HCT116 (cell line): ENCODE data around the gene EIF2A. TPM values are rescaled to one million over a fixed set of nuclear protein-coding genes. Genes with fewer than 3 reads are reported as not detected.

Source experiments
- ATAC-seq: fragments of 200-7000 bp; cut with Tn5 transposase; 2 replicates; pipeline ENCODE4 v1.9.1; 2020; ENCODE audit warnings: mild to moderate bottlenecking, moderate library complexity
- BruUV-seq: library from RNA; stranded (reverse); fragments of 400-500 nt; replicated peaks from 2 replicates; lab custom pipeline; 2021; lab: Mats Ljungman, UMichigan
- CTCF ChIA-PET: fragments of 300-600 bp; sonication (Branson Sonifier 250); formaldehyde crosslinking; loops from one replicate; lab custom pipeline; 2021; ENCODE audit warnings: antibody characterized with exemption; lab: Charles Lee
- POLR2A ChIA-PET: fragments of 300-600, 350-600 bp; sonication (Branson Sonifier 250); formaldehyde crosslinking; loops from one replicate; lab custom pipeline; 2021; ENCODE audit warnings: antibody characterized with exemption; lab: Charles Lee
- RAD21 ChIA-PET, 2 experiments: fragments of 300-600 bp; sonication (Branson Sonifier 250); formaldehyde crosslinking; loops; one replicate each; lab custom pipeline; 2023; ENCODE audit warnings: low total read pairs in 2 of 2; ENCODE audit not compliant: uncharacterized antibody in 2 of 2, unreplicated experiment in 2 of 2, low non-redundant PET in 1 of 2; lab: Charles Lee
- DNase-seq: peaks from one replicate; pipeline ENCODE4 v3.0.0-alpha.2; 2010; ENCODE audit warnings: low read depth, low spot score
- H2AFZ ChIP-seq: fragments of 200-600 bp; shearing (Covaris generic), sonication (generic); 2 replicates; pipeline ENCODE4 v1.6.1; 2017; ENCODE audit warnings: low read depth, mixed run types, mixed read lengths, antibody characterized with exemption, low read length; ENCODE audit not compliant: poor library complexity, severe bottlenecking
- H3K27ac ChIP-seq: 2 replicates; pipeline ENCODE4 v1.5.1; 2012; ENCODE audit warnings: low read depth, low read length
- H3K27me3 ChIP-seq: fragments of 200-600 bp; sonication (generic); 2 replicates; pipeline ENCODE4 v1.6.1; 2016; ENCODE audit warnings: mixed run types, low read length, mixed read lengths; ENCODE audit not compliant: insufficient read depth
- H3K36me3 ChIP-seq, 2 experiments: fragments of 200-500 bp in 1 of 2; fragments of 200-600 bp in 1 of 2; sonication (Bioruptor generic) in 1 of 2; sonication (generic) in 1 of 2; 2 replicates each; pipeline versions ENCODE4 v1.5.1 to v1.6.1; 2014 to 2016; ENCODE audit warnings: low read length in 2 of 2, inconsistent platforms in 1 of 2, mixed read lengths in 1 of 2, mixed run types in 1 of 2; ENCODE audit not compliant: insufficient read depth in 2 of 2, control insufficient read depth in 1 of 2
- H3K4me1 ChIP-seq, 2 experiments: fragments of 200-600 bp in 1 of 2; sonication (generic) in 1 of 2; 2 replicates each; pipeline versions ENCODE4 v1.5.1 to v1.6.1; 2012 to 2017; ENCODE audit warnings: low read length in 2 of 2, inconsistent platforms in 1 of 2, mild to moderate bottlenecking in 1 of 2, mixed read lengths in 1 of 2, mixed run types in 1 of 2, moderate library complexity in 1 of 2; ENCODE audit not compliant: insufficient read depth in 2 of 2, control insufficient read depth in 1 of 2
- H3K4me2 ChIP-seq: fragments of 200-600 bp; sonication (generic); 2 replicates; pipeline ENCODE4 v1.6.1; 2017; ENCODE audit warnings: mixed run types, low read length, mixed read lengths
- H3K4me3 ChIP-seq, 2 experiments: fragments of 200-600 bp in 1 of 2; sonication (generic) in 1 of 2; replicated peaks in 1 of 2; 2 replicates each; pipeline ENCODE4 v1.5.1; 2011 to 2016; ENCODE audit warnings: low read length in 2 of 2, control low read depth in 1 of 2, low read depth in 1 of 2, mild to moderate bottlenecking in 1 of 2, mixed read lengths in 1 of 2, mixed run types in 1 of 2
- H3K79me2 ChIP-seq: fragments of 200-600 bp; sonication (generic); 2 replicates; pipeline ENCODE4 v1.6.1; 2017; ENCODE audit warnings: mild to moderate bottlenecking, mixed run types, low read length, moderate library complexity, mixed read lengths; ENCODE audit not compliant: insufficient read depth
- H3K9ac ChIP-seq: fragments of 200-600 bp; sonication (generic); 2 replicates; pipeline ENCODE4 v1.6.1; 2016; ENCODE audit warnings: low read length, mixed read lengths
- H3K9me2 ChIP-seq: fragments of 200-600 bp; sonication (generic), shearing (Covaris generic); 2 replicates; pipeline ENCODE4 v1.6.1; 2017; ENCODE audit warnings: mixed run types, mild to moderate bottlenecking, moderate library complexity; ENCODE audit not compliant: insufficient read depth
- H3K9me3 ChIP-seq, 2 experiments: fragments of 200-500 bp in 1 of 2; fragments of 200-600 bp in 1 of 2; sonication (Bioruptor generic) in 1 of 2; sonication (generic) in 1 of 2; 2 replicates each; pipeline ENCODE4 v1.6.1; 2014 to 2017; ENCODE audit warnings: low read length in 2 of 2, mixed read lengths in 2 of 2, inconsistent platforms in 1 of 2, low read depth in 1 of 2, mild to moderate bottlenecking in 1 of 2, mixed run types in 1 of 2, moderate library complexity in 1 of 2; ENCODE audit not compliant: control insufficient read depth in 1 of 2, insufficient read depth in 1 of 2
- H4K20me1 ChIP-seq: fragments of 200-600 bp; sonication (generic), shearing (Covaris generic); 2 replicates; pipeline ENCODE4 v1.6.1; 2017; ENCODE audit warnings: mixed run types, mild to moderate bottlenecking, moderate library complexity; ENCODE audit not compliant: insufficient read depth
- EGR1 ChIP-seq: IDR thresholded peaks from 2 replicates; pipeline ENCODE4 v1.6.1; 2012; ENCODE audit warnings: low read depth
- ELF1 ChIP-seq: IDR thresholded peaks from 2 replicates; pipeline ENCODE4 v1.6.1; 2012; ENCODE audit warnings: low read depth, borderline replicate concordance
- EZH2 ChIP-seq: fragments of 200-600 bp; sonication (generic); IDR thresholded peaks from 2 replicates; pipeline ENCODE4 v1.6.1; 2017; ENCODE audit warnings: antibody characterized with exemption, mixed run types
- JUND ChIP-seq: IDR thresholded peaks from 2 replicates; pipeline ENCODE4 v1.6.1; 2012
- POLR2A ChIP-seq: IDR thresholded peaks from 2 replicates; pipeline ENCODE4 v1.7.0; 2011; ENCODE audit warnings: borderline replicate concordance; ENCODE audit not compliant: insufficient read depth, insufficient read length; ENCODE audit errors: extremely low read depth
- POLR2AphosphoS5 ChIP-seq: IDR thresholded peaks from 2 replicates; pipeline ENCODE4 v1.6.1; 2011; ENCODE audit warnings: mild to moderate bottlenecking, low read depth, low read length, moderate library complexity
- RAD21 ChIP-seq: IDR thresholded peaks from 2 replicates; pipeline ENCODE4 v1.6.1; 2012; ENCODE audit warnings: low read depth, mild to moderate bottlenecking
- SIN3A ChIP-seq: IDR thresholded peaks from 2 replicates; pipeline ENCODE4 v1.6.1; 2012; ENCODE audit warnings: low read depth
- SP1 ChIP-seq: IDR thresholded peaks from 2 replicates; pipeline ENCODE4 v1.6.1; 2012; ENCODE audit warnings: low read depth
- TCF7L2 ChIP-seq: IDR thresholded peaks from 2 replicates; pipeline ENCODE4 v1.7.0; 2011; ENCODE audit warnings: borderline replicate concordance, inconsistent platforms; ENCODE audit not compliant: insufficient read depth, insufficient read length; ENCODE audit errors: extremely low read depth
- YY1 ChIP-seq: IDR thresholded peaks from 2 replicates; pipeline ENCODE4 v1.6.1; 2011; ENCODE audit warnings: low read length, low read depth, moderate library complexity, mild to moderate bottlenecking; ENCODE audit not compliant: insufficient replicate concordance; ENCODE audit errors: extremely low read depth
- ZFX ChIP-seq: fragments of 450-650 bp; IDR thresholded peaks from 2 replicates; pipeline ENCODE4 v1.6.1; 2017
- ZNF274 ChIP-seq: fragments of 200-500 bp; sonication (Bioruptor generic); IDR thresholded peaks from 2 replicates; pipeline ENCODE4 v1.6.1; 2014; ENCODE audit warnings: mild to moderate bottlenecking, low read depth, low read length, inconsistent platforms
- intact Hi-C: fragments of 100-400 bp; cut with micrococcal nuclease; formaldehyde crosslinking; loops from 2 replicates; pipeline ENCODE4 v1.10.0; 2022
- total RNA-seq: library from RNA; stranded (reverse); gene quantifications from one replicate; pipeline ENCODE4 v1.2.1, GENCODE V29; 2021; ENCODE audit not compliant: unreplicated experiment
- TF ChIP-seq, protein P1 (sequence below): IDR thresholded peaks from 2 replicates; pipeline ENCODE4 v1.6.1; 2011; ENCODE audit warnings: mild to moderate bottlenecking, low read length, moderate library complexity; ENCODE audit not compliant: insufficient replicate concordance; ENCODE audit errors: extremely low read depth
- TF ChIP-seq, protein P2 (sequence below): IDR thresholded peaks from 2 replicates; pipeline ENCODE4 v1.6.1; 2012; ENCODE audit warnings: low read depth

The EIF2A gene
- total RNA-seq, 1 experiment from 2014 or later, result 126 TPM

DNA sequence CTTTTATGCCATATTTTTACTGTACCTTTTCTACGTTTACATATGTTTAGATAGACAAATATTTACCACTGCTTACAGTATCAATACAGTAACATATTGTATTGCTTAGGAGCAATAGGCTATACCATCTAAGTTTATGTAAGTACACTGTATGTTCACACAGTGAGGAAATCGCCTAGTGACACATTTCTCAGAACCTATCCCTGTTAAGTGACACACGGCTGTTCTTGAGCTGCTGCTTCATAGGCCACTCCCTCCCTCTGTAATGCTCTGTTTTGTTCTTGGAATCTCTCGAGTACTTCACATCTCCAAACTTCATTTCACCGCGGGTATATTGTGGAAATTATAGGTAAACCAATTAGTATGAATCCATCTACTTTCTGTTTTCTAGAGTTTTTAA lies 43.2 kb downstream of the EIF2A start:
- Histone ChIP-seq H3K9me2 (no peaks in the 10 kb centered on the region), H3K4me2 (no peak overlapping the region), H3K9ac (no peak overlapping the region), H3K4me3 (no peak overlapping the region), H3K27me3 (no peaks in the 10 kb centered on the region), H3K79me2 (peaks cover 83% of the 10 kb centered on the region), H3K9me3 (no peaks in the 10 kb centered on the region), H3K4me1 (no peaks in the 10 kb centered on the region), H3K36me3 (peaks cover 2 to 12% of the 10 kb centered on the region in 2 experiments; a peak in 2 of 4 replicates), H3K27ac (no peak overlapping the region), H4K20me1 (no peaks in the 10 kb centered on the region), H2AFZ (no peak overlapping the region)
- intact Hi-C loops, result loop anchor here (5.0 kb wide), 1 partner anchor 278 kb away; no protein-coding TSS in a partner anchor
- ATAC-seq, result no peak
- DNase-seq, result no peak
- TF ChIP-seq TCF7L2, result no peak
- TF ChIP-seq JUND, result no peak
- no peak for TF ChIP-seq ZFX
- no peak for TF ChIP-seq ZNF274
- no peak for TF ChIP-seq EGR1
- TF ChIP-seq POLR2AphosphoS5, result no peak
- TF ChIP-seq YY1, result no peak
- no peak for TF ChIP-seq ELF1
- no peak for TF ChIP-seq SP1
- ChIA-PET RAD21 (no interaction called here), CTCF (no interaction called here), POLR2A (interaction anchor here (1.3 kb wide), 1 partner anchor 13 kb away, joined by 4 read pairs; the partner anchor contains the start of gene SELENOT)
- no TSS peak for BruUV-seq

DNA sequence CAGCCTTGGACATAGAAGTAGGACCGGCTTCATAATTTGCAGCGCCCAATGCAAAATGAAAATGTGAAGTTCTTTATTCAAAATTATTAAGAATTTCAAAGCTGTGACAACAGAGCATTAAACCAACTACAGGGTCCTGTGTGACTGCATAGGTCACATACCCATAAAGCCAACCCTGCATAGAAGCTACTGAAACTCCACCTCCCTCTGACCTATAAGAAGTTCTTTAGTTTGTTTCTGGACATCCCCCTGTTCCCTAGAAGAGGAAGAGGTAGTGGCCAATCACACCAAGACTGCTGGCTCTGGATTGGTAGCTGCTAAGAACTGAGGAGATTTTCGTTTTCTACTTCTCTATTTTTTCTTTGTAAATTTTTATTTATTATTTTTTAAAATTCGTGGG lies 47.6 kb downstream of the EIF2A start:
- intact Hi-C loops, result loop anchor here (5.0 kb wide), 1 partner anchor 273 kb away; no protein-coding TSS in a partner anchor
- Histone ChIP-seq H3K9me2 (no peaks in the 10 kb centered on the region), H3K27ac (no peak overlapping the region), H3K4me2 (no peak overlapping the region), H3K4me1 (peaks cover 0 to 16% of the 10 kb centered on the region in 2 experiments; a peak in 2 of 4 replicates), H4K20me1 (no peaks in the 10 kb centered on the region), H3K9ac (no peak overlapping the region), H3K9me3 (no peaks in the 10 kb centered on the region), H3K79me2 (peaks cover 91% of the 10 kb centered on the region), H3K36me3 (no peaks in the 10 kb centered on the region), H3K27me3 (no peaks in the 10 kb centered on the region), H2AFZ (no peak overlapping the region), H3K4me3 (no peak overlapping the region)
- ATAC-seq, result no peak
- no TSS peak for BruUV-seq
- ChIA-PET POLR2A (interaction anchor here (3.3 kb wide), 1 partner anchor 9 kb away, joined by 19 read pairs; the partner anchor contains the start of gene SELENOT), CTCF (no interaction called here), RAD21 (no interaction called here)
- no peak for DNase-seq
- TF ChIP-seq ELF1, result no peak
- no peak for TF ChIP-seq EZH2
- TF ChIP-seq, protein P1, sequence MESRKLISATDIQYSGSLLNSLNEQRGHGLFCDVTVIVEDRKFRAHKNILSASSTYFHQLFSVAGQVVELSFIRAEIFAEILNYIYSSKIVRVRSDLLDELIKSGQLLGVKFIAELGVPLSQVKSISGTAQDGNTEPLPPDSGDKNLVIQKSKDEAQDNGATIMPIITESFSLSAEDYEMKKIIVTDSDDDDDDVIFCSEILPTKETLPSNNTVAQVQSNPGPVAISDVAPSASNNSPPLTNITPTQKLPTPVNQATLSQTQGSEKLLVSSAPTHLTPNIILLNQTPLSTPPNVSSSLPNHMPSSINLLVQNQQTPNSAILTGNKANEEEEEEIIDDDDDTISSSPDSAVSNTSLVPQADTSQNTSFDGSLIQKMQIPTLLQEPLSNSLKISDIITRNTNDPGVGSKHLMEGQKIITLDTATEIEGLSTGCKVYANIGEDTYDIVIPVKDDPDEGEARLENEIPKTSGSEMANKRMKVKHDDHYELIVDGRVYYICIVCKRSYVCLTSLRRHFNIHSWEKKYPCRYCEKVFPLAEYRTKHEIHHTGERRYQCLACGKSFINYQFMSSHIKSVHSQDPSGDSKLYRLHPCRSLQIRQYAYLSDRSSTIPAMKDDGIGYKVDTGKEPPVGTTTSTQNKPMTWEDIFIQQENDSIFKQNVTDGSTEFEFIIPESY, result no peak
- TF ChIP-seq POLR2A, result no peak
- TF ChIP-seq YY1, result no peak
- TF ChIP-seq SIN3A, result no peak
- no peak for TF ChIP-seq RAD21
- no peak for TF ChIP-seq EGR1
- no peak for TF ChIP-seq ZNF274
- no peak for TF ChIP-seq ZFX
- TF ChIP-seq, protein P2, sequence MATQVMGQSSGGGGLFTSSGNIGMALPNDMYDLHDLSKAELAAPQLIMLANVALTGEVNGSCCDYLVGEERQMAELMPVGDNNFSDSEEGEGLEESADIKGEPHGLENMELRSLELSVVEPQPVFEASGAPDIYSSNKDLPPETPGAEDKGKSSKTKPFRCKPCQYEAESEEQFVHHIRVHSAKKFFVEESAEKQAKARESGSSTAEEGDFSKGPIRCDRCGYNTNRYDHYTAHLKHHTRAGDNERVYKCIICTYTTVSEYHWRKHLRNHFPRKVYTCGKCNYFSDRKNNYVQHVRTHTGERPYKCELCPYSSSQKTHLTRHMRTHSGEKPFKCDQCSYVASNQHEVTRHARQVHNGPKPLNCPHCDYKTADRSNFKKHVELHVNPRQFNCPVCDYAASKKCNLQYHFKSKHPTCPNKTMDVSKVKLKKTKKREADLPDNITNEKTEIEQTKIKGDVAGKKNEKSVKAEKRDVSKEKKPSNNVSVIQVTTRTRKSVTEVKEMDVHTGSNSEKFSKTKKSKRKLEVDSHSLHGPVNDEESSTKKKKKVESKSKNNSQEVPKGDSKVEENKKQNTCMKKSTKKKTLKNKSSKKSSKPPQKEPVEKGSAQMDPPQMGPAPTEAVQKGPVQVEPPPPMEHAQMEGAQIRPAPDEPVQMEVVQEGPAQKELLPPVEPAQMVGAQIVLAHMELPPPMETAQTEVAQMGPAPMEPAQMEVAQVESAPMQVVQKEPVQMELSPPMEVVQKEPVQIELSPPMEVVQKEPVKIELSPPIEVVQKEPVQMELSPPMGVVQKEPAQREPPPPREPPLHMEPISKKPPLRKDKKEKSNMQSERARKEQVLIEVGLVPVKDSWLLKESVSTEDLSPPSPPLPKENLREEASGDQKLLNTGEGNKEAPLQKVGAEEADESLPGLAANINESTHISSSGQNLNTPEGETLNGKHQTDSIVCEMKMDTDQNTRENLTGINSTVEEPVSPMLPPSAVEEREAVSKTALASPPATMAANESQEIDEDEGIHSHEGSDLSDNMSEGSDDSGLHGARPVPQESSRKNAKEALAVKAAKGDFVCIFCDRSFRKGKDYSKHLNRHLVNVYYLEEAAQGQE, result no peak
- TF ChIP-seq POLR2AphosphoS5, result no peak
